ENCODE data around the gene GIT1.

GIT1 gene

DNA sequence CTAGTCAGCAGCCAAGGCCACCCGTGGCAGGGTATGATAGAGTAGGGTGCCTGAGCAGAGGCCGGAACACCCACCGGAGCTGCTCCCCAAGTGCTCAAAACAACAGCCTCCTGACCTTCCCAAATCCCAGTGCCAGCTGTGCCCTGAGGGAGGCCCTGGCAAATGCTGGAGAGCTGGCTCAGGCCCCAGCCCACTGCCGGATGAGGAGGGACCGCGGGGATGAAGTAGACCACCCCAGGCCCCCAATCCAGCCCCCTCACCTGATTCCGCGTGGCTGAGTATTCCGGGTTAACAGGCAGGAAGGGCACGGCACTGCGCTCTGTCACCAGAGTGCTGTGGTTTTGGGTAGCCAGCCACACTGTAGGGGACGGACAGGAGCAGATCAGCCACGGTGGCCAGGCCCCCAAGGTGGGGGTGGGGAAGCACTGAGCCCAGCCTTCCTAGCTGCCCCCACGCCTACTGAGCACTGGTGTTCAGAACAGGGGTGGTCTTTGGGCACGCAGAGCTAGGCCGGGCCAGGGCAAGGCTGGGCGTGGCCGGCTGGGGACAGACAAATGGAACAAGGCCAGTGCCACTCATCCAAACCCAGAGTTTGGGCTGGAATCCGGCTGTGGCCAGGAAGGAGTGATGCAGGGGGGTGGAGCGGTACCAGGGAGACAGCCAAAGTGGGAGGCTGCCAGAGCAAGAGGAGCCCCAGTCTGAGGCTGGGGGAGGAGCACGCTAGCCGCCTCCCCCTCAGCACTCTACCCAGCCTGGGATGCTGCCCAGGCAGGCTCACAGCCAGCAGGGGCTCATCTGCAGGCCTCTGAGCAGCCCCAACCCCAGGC, 11.8 kb downstream of the GIT1 start:
- no peak for DNase-seq

DNA sequence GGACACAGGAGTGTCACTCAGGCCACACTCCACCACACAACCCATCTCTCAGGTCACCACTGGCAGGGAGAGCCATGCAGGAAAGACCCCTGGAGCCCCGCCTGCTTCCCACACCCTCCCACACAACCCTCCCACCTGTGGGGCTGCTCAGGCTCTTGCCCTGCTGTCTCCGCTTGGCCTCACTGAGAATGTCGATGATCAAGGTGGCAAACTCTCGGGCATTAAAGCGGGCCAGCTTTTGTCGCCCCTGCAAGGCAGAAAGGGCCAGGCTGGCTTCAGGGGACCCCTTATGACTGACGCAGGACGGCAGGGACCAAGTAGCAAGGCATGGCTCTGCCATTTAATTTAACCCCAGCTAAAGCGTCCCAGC, 12.5 kb downstream of the GIT1 start:
- DNase-seq: no peak

DNA sequence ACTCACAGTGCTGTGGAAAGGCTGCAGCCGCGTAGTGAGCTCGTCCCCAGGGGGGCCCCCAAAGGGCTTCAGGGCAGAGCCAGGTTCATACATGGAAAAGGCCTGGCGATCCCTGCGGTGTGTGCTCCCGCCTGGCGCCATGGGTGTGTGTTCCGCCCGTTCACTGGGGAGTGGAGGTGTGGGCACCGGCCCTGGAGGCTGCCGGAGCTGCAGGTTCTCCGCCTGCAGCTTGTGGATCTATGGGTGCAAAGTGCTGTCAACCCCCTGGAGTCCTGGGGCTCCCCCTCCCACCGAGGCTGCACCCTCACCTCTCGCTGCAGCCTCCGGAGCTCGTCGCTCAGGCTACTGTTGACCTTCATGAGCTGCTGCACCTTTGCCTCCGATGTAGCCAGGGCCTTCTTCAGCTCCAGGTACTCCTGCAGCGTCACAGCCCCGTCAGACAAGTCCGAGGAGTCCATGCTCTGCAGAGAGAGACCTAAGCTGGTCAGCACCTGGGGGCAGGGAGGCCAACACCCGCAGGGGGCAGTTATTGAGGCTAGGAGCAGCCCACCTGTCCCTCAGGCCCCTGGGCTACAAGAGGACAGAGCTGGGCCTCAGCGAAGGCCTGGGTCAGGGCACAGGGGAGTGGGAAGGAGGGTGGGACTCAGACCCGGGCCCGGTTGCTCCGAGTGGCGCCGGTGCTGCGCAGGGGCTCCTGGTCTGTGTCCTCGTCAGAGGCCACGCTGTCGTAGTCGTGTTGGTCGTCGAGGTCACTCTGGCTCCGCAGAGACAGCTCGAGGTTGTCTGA, 13.0 kb downstream of the GIT1 start:
- DNase-seq: no peak

DNA sequence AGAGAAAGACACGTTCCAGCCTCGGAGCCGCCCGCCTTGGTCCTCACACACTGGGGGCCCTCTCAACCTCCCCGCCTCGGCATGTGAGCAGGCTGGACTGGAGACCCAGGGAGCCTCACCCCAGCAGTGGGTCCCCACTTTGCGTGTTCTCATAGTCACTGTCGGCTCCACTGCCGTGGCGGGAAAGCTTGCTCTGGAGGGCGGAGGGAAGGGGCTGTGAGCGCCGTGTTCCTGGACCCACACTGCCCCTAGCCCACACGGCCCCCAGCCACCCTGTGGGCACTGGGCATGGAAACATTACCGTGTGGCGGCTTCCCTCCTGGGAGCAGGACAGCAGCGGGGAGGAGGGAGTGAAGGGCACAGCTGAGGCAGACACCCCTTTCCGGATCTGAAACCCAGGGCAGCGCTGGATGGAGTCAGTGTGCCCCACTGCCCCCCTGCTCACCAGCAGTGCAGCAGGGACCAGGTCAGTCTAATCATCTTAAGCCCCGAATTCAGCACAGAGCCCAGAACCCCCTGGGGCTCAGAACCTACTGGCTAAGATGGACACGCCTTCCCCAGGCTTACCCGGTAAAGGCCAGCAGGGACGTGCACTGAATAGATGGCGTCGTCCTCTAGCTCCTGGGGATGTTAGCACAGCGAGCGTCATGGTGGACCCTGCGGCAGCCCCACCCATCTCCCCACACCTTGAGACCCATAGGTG, 13.8 kb downstream of the GIT1 start:
- no peak for DNase-seq

DNA sequence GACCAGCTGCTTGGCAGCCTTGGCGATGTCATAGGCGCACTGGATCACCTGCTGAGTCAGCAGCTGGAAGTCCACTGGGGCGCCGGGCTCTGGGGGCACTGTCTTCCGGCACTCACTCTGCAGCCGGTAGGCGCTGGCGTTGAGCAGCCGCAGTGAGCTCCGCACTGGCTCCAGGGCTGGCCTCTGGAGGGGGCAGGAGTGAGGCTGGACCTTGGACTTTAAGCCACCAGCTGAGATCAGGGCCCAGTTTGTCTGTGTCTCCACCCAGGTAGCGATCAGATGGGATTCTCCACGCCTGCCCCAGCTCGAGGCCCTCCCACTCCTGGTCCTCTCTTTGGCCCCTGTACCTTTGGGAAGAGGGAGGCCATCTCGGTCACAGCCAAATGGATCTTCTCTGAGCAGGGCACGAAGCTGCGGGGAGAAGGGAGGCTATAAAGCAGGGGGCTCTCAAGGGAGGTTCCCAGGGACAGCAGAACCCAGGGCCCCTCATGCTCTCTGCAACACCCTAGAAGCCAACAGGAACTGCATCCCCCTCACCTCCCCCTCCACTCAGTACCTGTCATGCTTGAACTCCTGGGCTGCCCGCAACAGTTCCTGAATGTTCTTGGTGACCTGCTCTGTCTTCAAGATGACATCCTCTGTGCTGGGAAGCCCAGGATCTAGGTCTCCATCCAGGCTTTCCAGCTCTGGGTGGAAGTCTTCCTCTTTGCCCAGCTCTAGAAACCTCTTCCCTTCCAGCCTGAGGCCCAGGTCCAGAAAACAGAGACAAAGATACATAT, 14.5 kb downstream of the GIT1 start:
- DNase-seq: no peak

DNA sequence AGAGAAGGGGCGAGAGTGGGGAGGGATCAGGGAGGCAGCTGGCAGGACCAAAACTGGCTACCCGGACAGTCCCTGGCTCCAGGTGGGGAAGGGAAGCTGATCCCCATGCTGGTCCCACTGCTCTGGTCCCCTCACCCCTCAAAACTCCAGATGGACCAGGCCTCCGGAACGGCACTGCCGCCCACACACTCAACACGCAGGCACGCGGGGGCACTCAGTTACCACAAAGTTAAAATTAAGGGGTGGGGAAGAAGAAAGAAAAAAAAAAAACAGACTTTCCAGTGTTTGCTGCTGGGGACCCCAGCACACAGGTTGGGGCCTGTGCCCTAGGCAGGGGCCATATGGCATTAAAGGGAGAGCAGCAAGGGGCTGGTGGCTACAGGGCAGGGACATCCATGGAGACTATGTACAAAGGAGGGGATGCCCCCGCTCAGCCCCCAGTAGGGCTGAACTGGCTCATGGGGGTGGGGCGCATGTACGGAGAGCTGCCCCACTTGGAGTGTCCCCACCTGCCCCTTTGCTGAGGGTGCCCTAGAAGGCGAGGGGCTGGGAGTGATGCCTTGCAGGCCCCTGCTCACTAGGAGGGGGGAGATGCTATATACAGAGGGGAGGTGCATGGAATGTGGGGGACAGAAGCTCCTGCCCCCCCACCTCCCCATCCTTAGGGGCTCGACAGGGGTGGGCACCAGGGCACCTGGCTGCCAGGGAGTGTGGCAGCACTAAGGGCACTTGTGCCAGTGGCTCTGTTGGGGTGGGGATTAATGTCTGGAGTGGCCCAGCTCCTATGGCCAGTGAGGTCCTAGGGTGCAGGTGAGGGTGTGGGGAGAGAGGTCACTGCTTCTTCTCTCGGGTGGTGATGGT, 15.3 kb downstream of the GIT1 start:
- DNase-seq: no peak

DNA sequence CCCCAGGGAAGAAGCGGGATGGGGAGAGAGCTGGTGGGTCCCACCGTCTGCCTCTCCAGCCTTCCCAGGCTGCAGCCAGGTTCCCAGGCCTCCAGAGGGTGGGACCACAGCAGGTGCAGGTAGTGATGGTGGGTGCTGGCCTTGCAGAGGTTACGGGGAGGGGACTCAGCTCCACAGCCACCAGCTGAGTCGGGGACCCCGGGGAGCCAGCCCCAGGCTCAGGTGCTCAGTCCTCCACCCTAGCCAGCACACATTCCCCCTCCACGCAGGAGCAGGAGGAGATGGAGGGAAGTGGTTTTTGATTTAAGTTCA, 15.9 kb downstream of the GIT1 start:
- DNase-seq: no peak

DNA sequence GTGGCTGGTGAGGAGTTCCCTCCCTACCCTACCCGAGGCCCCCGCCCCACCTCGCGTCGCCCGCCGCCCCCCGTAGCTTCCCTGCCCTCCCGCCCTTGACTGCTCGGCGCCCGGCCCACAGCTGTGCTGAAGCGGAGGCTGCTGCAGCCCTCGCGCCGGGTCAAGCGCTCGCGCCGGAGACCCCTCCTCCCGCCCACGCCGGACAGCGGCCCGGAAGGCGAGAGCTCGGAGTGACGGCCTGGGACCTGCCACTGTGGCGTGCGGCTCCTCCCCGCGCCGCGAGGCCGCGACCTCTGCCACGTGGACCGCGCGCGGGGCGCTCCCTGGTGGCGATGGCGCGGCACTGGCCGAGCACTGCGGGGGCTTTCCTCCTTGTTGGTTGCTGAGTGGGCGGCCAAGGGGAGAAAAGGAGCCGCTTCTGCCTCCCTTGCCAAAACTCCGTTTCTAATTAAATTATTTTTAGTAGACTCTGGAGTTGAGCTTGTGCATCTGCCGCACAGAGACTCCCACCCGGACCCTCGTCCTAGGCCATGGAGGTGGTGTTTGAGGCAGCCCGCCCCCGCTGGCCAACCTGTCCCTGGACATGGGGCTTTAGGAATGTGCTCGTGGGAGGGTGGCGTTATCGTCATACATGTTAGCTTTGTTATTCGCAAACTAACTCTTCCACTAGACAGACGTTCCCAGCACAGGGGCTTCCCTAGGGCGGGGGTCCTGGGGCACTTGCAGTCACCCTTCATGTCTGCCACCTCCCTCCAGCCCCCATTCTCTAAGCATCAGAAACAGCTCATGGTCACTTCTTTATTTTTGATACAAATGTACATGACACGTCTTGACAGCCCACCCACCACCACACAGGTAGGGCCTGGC, 16.5 kb downstream of the GIT1 start:
- no peak for DNase-seq

DNA sequence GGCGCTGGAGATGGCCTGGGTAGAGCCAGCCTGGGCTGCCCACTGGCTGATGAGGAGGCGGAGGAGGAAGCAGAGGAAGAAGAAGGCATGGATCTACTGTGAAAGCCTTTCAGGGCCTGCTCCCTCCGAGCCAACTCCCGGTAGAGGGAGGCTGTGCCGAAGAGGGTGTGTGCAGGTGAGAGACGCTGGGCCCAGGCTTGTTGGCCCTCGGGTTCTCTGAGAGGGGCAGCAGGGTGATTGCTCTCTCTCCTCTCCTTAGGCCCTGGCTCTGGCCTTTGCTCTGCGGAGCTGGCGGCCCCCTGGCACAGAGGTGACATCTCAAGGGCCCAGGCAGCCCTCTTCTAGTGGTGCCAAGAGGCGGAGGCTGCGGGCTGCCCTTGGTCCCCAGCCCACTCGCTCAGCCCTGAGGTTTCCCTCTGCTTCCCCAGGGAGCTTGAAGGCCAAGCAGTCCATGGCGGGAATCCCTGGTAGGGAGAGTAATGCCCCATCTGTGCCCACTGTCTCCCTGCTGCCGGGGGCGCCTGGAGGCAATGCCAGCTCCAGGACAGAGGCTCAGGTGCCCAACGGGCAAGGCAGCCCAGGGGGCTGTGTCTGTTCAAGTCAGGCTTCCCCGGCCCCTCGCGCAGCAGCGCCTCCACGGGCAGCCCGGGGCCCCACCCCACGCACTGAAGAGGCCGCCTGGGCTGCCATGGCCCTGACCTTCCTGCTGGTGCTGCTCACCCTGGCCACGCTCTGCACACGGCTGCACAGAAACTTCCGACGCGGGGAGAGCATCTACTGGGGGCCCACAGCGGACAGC, 17.4 kb downstream of the GIT1 start:
- no peak for DNase-seq

DNA sequence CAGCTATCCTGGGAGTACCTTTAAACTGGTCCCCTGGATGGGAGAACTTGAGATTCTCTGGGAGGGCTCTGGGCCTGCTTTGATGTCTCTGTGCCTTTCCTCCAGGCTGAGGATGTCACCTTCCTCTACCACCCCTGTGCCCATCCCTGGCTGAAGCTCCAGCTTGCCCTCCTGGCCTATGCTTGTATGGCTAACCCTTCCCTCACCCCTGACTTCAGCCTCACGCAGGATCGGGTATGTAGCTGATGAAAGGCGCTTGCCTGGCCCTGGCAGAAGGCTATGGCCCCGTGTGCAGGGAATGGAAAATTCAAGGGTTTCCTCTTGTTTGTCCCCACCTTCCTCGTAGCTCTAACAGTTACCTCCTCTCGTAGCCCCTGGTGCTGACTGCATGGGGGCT, 18.0 kb downstream of the GIT1 start:
- DNase-seq: no peak

DNA sequence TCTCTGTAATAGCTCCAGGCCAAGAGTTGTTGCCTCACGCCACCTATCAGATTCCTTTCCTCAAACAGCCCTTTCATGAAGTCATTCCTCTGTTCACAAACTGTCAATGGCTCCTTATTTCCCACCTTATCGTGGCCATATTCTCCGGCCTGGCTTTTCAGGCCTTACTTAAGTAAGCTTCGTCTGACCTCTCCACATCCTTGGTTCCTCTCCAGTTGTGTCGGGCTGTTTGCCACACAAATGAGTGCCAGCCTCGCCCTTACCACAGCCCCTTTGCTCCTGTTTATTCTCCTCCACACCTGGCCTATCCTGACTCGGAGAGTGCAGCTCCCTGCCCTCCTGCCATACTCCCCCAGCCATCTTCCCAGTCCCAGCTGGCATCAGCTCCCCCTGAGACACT, 18.9 kb downstream of the GIT1 start:
- no peak for DNase-seq

DNA sequence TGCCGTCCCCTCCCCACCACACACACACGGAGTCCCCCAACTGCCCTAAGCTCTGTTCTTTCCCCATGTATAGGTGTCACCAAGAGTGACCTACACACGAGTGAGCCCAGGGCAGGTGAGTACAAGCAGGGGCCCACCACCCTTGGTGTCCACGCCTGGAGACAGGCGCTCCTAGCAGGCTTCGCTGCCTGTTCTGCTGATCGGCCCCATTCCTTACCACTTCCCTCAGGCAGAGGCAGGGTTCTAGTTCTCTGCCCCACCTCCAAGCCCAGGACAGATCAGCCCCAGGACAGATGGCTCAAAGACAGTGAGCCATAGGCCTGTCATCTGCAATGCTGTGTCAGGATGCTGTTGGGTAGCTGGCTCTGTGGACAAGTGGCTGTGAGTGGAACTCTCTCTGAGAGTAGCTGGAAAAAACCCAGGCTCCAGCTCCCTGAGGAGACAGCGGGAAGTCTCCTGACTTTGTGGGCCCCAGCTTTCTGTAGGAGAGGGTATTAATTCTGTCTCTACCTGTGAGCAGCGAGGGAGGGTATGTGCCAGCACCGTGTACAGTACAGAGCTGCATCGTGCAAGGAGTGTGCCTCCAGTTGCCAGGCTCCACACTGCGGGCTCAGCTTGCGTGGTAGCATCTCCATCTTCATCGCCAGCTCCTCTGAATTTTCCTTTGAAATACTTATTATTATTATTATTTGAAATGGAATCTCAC, 20.1 kb downstream of the GIT1 start:
- no peak for DNase-seq

DNA sequence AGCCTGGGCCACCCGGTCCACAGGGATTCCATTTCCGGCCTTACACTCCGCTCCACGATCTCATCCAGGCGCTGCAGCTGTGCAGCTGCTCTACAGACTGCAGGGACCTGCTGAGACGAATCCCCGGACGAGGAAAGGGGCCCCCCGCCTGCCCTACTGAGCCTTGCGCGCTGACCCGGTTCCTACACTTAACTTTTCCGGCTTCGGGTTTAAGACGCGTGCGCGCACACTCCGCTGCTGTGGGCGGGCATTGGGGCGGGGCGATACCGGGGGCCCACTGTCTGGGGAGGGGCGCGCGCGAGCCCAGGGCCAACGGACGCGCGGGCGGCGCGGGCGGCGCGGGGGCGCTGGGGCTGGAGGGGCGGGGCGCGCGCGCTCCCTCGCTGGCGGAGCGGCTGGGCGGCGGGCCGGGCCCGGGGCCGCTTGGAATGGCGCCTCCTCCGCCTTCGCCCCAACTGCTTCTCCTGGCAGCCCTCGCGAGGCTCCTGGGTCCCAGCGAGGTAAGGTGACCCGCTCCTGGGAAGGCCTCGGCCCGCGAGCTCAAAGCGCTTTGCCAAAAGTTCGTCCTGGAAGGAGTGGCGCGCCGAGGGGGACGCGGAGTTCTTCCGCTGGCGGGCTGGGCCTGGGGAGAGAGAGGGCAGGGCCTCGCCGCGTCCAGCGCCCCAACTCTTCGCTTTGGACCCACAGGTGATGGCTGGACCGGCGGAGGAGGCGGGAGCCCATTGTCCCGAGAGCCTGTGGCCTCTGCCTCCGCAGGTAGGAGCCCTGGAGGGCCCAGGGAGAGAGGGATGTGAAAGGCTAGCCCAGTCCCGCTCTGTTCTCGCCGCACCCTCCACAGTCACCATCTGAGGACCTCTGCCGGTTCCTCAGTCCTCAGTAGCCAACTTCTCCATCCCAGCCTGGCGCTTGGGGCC, 20.9 kb downstream of the GIT1 start, which contains the start of gene TP53I13:
Gene TP53I13, plus strand, starts transcription at position 371 of the 914 bp plus-strand sequence. Its CDS starts 58 bp downstream, at position 429.
- DNase-seq: peak; percentile 89

DNA sequence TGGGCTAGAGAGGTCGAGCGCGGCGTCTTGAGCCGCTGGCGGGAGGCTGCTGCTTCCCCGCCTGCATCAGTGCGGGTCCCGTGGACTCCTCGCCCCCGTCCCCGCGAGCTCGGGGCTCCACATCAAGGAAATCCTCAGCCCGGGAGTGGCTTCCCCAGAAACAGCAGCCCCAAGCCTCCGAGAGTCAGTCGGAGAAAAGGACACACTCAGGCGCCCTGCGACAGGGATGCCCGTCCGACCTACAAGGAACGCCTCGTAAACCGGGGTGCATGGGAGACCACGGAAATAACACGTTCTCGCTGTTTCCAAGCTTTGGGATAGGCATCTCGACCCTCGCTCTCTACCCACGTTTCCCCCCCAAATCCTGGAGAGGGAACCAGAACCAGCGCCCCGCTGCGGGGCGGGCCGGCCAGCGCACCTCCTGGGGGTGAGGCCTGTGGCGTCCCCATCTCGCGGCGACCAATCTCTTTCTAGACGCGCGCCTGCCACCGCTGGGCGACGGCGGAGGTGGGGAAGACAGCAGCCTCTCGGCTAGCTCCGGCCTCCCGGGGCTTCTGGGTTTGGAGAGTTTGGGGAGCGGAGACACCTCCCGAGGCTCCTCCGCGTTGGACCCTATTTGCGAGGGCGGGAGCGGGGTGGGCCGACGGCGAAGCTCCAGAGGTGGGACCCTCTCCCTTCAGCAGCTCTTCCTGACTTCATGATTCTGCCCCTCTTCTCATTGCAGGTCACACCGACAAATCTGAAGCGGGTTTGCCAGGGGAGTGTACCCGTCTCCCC, 21.7 kb downstream of the GIT1 start:
- peak; percentile 74 for DNase-seq

DNA sequence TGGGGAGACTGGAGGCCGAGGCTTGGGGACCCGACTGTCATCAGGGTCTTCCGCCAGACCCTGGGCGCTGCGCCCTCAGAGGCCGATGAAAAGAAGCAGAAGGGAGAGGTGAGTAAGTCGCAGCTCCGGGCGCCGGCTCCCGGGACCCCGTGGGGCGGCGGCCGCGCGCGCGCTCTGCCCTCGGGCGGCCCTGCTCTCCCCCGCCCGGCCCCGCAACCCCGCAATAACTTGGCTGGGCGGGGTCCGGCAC, 22.2 kb downstream of the GIT1 start:
- no peak for DNase-seq

DNA sequence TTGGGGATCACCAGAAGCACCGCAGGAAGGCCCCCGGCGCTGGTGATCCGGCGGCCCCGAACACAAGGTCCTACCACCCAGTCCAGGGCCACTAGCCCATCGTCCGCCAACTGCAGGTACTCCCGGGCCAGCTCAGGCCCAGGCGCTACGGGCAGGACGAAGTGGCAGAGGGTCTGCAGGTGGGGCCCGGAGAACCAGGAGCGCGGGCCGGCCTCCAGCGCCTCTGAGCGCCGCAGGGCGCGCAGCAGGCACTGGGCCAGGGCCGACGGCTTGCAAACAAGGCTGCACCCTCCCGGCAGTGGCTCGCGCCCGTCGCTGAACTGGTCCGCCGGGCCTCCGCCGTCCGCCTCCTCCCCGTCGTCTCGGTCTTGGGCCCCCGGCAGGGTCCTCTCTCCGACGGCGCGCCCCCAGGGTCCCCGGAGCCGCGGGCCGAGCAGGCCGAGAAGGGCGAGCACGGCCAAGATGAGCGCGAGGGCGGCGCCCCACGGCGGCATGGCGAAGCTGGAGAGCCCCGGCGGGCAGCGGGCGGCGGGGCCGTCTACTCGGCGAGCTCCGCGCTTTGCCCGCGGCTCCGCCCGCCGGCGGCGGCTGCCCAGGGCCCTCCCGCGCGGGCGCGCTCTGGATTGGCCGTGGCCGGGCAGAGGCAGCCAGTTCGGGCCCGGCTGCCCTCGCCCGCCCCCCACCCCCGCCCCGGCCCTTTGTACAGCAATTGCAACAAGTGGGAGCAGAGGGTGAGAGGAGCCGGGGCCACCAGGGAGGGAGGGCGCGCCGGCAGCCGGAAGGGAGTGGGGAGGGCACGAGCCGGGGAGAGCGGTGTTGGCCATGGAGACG, 22.8 kb downstream of the GIT1 start, which contains the start of gene ABHD15:
Gene ABHD15, minus strand, starts transcription at position 565 of the 831 bp plus-strand sequence. Its CDS starts 71 bp downstream, at position 494.
- peak; percentile 49 for DNase-seq

Data from activated CD4-positive, alpha-beta T cell treated with anti-CD3 and anti-CD28 coated beads, Interleukin-2, amount 50 U/mL, for 1 hour (primary cell).